ENCODE results near the gene EYS. TPM values are rescaled to one million over a fixed set of nuclear protein-coding genes. Genes with fewer than 3 reads are reported as not detected.

The EYS gene
- total RNA-seq, 4 donors from 2014 or later, result under 0.01 TPM; not detected in 3

- Histone ChIP-seq H3K4me3 (no peak overlapping the region), H3K27me3 (no peaks in the 10 kb centered on the region), H3K27ac (replicated peaks in 1 of 4) (no peak overlapping the region), H3K36me3 (no peaks in the 10 kb centered on the region), H3K9me3 (peaks cover 0 to 4% (median 0%) of the 10 kb centered on the region in 4 donors), H3K4me1 (no peaks in the 10 kb centered on the region)
- TF ChIP-seq POLR2AphosphoS5 (IDR thresholded peaks at IDR 0.05) (no peak), POLR2A (IDR thresholded peaks at IDR 0.05; ENCODE audit: low read depth) (no peak), CTCF (IDR thresholded peaks at IDR 0.05) (no peak), EP300 (IDR thresholded peaks at IDR 0.05) (no peak)
- DNase-seq (ENCODE audit: extremely low spot score), result no peak
- intact Hi-C loops (cut with DNase I), result no loop called here
- WGBS, result 95% methylated on average over 4 of the region's 4 CpGs
Measured at GRCh38 chr6:63872233-63872632, 1834.8 kb downstream of the EYS start.

DNA sequence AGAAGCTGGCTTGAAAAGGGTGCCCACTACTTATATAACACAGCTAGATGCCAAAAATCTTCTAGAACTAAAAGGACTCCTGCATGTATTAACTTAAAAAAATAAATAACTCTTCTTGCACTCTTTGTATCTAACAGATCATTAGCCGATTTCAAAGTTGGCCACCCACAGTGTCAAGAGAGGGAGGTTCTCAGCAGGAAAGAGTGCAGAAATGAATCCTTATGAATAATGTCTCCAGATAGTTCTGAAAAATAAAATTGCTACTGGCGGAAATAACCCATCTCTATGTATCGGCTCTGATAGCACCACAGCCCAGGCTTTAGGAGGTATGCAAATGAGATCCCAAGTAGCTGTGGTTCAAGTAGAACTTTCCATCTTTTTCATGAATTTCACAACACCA, 1838.7 kb downstream of the EYS start:
- no peak for DNase-seq (ENCODE audit: extremely low spot score)
- intact Hi-C loops (cut with DNase I), result no loop called here
- Histone ChIP-seq H3K9me3 (peaks cover 0 to 4% (median 0%) of the 10 kb centered on the region in 4 donors), H3K27ac (replicated peaks in 1 of 4) (no peak overlapping the region), H3K36me3 (no peaks in the 10 kb centered on the region), H3K27me3 (no peaks in the 10 kb centered on the region), H3K4me1 (no peaks in the 10 kb centered on the region), H3K4me3 (no peak overlapping the region)
- 51% methylated on average over 3 of the region's 3 CpGs for WGBS
- no peak for TF ChIP-seq CTCF (IDR thresholded peaks at IDR 0.05)
- no peak for TF ChIP-seq POLR2AphosphoS5 (IDR thresholded peaks at IDR 0.05)
- TF ChIP-seq POLR2A (IDR thresholded peaks at IDR 0.05; ENCODE audit: low read depth), result no peak
- TF ChIP-seq EP300 (IDR thresholded peaks at IDR 0.05), result no peak

DNA sequence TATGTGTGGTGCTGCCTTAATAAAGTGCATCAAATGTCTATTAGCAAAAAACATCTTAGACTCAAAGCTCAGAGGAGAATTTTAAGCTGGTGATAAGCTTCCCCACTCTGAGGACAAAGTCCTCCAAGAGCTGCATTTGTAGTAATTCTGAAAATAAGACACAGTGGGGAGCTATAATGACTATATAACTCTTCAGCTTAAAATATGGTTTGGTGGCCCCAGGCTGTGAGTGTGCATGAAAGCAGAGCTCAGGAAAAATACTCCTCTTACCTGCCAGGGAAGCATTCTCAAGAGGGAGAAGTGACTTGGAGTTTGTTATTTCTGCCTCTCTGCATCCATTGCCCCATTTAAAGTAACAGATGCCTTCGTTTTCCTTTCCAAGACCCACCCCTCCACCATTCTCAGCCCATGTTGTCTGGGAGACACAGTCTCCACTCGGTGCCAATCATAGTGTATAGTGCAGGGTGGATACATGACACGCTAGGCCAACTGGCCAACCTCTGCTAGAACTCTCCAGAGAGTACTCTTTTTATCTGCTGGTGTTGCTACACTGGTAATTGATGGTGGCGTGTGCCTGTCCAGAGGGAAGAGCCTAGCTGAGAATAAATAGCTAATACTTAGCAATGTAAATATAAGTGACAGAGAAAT, 1842.2 kb downstream of the EYS start:
- H3K4me3 ChIP-seq, result no peak overlapping the region
- no peak for DNase-seq (ENCODE audit: extremely low spot score)
- intact Hi-C loops (cut with DNase I), result no loop called here
- no peaks in the 10 kb centered on the region for H3K36me3 ChIP-seq
- WGBS, result 79% methylated on average over 4 of the region's 4 CpGs
- H3K4me1 ChIP-seq, result no peaks in the 10 kb centered on the region
- H3K27me3 ChIP-seq, result no peaks in the 10 kb centered on the region
- TF ChIP-seq POLR2A (IDR thresholded peaks at IDR 0.05; ENCODE audit: low read depth) (no peak), EP300 (IDR thresholded peaks at IDR 0.05) (no peak), CTCF (IDR thresholded peaks at IDR 0.05) (no peak), POLR2AphosphoS5 (IDR thresholded peaks at IDR 0.05) (no peak)
- no peak overlapping the region for H3K27ac ChIP-seq (replicated peaks in 1 of 4)
- no peaks in the 10 kb centered on the region for H3K9me3 ChIP-seq

- no peak overlapping the region for H3K27ac ChIP-seq (replicated peaks in 1 of 4)
- H3K36me3 ChIP-seq, result no peaks in the 10 kb centered on the region
- 87% methylated on average over 1 of the region's 1 CpG for WGBS
- intact Hi-C loops (cut with DNase I), result no loop called here
- no peak for DNase-seq (ENCODE audit: extremely low spot score)
- H3K4me3 ChIP-seq, result no peak overlapping the region
- no peaks in the 10 kb centered on the region for H3K27me3 ChIP-seq
- no peak for TF ChIP-seq POLR2A (IDR thresholded peaks at IDR 0.05; ENCODE audit: low read depth)
- TF ChIP-seq POLR2AphosphoS5 (IDR thresholded peaks at IDR 0.05), result no peak
- TF ChIP-seq EP300 (IDR thresholded peaks at IDR 0.05), result no peak
- no peak for TF ChIP-seq CTCF (IDR thresholded peaks at IDR 0.05)
- H3K9me3 ChIP-seq, result no peaks in the 10 kb centered on the region
- no peaks in the 10 kb centered on the region for H3K4me1 ChIP-seq
Measured at GRCh38 chr6:63864061-63864460, 1843.0 kb downstream of the EYS start.
